Keratinocyte (primary cell): Measurements from ENCODE around the gene NYNRIN.

Experiments used
- CTCF ChIP-seq, 3 experiments: IDR thresholded peaks in 1 of 3; conservative IDR thresholded peaks in 1 of 3; optimal IDR thresholded peaks in 1 of 3; 2 replicates in 2 of 3; 3 replicates in 1 of 3; pipeline versions ENCODE3 to v1.5.1; 2011; ENCODE audit warnings: low read length in 3 of 3, mild to moderate bottlenecking in 3 of 3, moderate library complexity in 2 of 3, control low read depth in 1 of 3, inconsistent platforms in 1 of 3; ENCODE audit not compliant: insufficient read depth in 2 of 3; ENCODE audit errors: extremely low read depth in 1 of 3
- EZH2 ChIP-seq: IDR thresholded peaks from one replicate; pipeline ENCODE4 v1.6.1; 2012; ENCODE audit warnings: inconsistent platforms, mild to moderate bottlenecking, low read length, moderate library complexity

DNA sequence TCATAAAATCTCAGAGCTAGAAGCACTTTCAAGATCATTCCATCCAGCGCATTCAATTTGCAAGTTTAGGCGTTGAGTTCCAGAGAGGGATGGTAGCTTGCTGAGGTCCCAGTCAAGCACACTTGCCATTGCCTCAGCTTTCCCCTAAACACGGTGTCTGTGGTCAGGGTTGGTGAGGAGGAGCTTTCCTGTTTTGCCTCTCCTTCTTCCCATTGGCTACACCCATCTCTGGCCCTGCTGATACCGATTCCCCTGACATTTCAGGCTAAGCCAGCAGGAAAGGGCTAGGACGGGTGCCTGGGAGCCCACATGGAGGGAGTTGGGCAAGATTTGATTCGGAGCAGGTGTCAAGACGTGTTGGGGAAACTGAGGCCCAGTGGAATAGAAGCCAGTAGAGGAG lies 21.7 kb upstream of the NYNRIN start:
- no peak for TF ChIP-seq CTCF (optimal IDR thresholded peaks at IDR 0.05 in 1 of 3, IDR thresholded peaks at IDR 0.05 in 1 of 3, conservative IDR thresholded peaks at IDR 0.05 in 1 of 3; ENCODE audit: extremely low read depth in 1 of 3, insufficient read depth in 2 of 3, low read length in 3 of 3)
- no peak for TF ChIP-seq EZH2
